CMK (cell line): Measurements from ENCODE around the gene LHFPL2.

Experiments
- DNase-seq: peaks from one replicate; pipeline ENCODE4 v3.0.0-alpha.2; 2010; ENCODE audit warnings: low read depth

LHFPL2 gene

DNA sequence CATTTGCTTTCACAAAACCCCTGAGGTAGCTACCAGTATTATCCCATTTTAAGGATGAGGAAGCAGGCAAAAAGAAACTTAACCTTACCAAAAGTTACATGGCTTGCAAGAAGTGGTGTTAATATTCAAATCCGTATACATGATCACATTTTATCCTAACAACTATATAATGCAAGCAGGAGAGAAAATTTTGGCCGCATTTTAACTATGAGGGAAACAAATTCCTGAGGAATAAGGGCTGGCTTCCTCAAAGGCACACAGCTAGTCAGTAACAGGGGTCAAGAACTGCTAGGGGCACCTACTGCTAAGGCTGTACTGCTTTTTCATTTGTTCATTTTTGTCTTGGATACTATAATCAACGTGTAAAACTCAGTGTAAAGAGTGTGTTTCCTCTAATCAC, 81.0 kb downstream of the LHFPL2 start:
- no peak for DNase-seq

DNA sequence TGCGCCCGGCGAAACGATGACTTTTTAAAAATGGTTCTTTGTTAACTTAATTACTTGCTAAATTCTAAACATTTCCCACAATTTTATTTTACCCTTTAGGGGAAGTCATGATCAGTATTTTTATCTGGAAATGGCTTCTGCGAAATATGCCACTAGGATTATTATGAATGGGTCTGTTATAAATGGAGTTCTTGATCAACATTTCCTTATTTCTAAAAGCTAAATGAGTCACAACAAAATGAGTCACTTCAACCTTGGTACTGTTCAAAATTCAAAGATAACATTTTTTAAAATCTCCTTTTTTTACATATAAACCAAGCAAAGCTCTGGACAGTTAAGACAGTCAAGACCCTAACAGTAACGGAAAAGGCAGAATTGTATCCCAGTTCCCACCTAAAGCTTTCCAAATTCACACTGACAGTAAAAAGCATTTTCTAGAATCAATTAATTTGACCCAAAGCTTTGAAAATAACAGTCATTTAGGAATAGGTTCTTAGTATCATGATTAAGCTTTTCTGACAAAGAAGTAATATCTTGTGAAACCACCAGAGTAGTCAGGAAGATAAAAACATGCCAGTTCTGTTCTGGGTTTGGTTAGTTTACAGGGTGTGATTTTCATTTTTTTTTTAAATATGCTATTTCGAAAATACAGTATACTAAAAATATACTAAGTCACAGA, 81.7 kb downstream of the LHFPL2 start:
- no peak for DNase-seq

DNA sequence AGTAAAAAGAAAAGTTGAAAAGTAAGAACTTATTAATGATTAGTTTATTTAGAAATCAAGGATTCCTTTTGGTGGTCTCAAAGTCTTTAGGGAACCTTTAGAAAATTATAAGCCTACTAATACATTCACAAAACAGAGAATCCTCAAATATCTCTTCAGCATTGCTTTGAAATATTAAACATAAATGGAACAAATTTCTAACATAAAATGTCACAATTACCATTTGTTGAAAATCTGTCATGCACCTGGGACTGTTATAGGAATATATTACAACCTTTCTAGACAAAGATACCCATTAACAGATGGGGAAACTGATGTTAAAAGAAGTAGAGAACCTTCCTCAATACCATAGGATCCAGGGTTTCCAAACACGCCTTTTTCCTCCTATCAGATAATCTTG, 83.2 kb downstream of the LHFPL2 start:
- DNase-seq, result no peak

DNA sequence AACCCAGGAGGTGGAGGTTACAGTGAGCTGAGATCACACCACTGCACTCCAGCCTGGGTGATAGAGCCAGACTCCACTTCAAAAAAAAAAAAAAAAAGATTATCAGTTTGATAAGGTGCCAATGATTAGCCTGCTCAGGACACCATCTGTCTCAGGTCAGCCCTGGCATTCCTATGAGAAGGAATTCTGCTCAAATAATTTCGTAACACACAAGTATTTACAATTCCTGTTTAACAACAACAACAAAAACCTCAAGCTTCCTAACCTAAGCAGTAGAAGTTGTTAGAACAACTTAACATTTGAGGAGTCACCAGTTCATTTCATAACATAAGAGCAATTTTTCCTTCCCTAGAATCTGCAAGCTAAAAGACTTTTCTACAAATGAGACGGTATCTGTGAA, 85.0 kb downstream of the LHFPL2 start:
- DNase-seq, result no peak

DNA sequence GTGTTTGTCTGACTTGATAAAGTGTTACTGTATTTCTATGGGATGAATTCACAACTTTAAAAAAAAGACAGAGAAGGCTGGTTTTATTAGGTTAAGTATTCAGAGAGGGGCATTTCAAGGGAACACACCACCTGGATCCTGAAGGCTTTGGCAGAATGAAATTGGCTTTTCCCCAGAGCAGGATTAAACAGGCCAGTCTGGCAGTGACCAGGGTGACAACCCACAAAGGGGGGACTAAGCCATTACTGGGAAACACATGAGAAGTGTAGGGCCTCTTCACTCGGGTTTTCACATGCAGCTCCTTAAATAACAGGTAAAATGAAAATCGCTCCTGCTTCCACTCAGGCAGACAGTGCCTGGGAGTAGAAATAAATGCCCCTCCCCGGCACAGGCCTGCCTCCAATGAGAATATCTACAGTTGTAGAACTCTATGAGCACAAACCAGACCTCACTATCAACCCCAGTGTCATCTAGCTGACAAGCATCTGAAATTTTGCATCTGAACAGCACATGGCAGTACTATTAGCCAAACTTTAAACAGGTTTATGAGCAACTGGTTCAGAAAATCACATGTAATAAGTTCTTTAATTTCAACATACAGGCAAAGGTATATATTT, 85.8 kb downstream of the LHFPL2 start:
- DNase-seq, result no peak

DNA sequence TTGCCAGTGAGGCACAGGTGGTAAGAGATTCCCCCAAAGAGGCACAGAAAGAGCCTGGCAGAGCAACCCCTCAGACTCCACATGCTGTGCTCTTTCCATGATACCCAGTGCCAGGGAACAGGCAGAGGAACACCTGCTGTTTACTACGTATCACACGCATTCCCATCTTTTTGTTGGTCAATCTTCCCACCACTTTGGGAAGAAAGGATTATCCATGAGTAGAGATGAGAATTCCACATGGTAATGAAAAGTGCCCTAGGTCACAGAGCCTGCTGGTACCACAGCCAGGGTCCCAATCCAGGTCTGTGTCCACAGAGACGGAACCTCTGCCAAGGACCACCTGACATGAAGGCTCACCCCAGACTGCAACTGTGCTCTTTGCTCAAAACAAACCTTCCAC, 86.6 kb downstream of the LHFPL2 start:
- no peak for DNase-seq

DNA sequence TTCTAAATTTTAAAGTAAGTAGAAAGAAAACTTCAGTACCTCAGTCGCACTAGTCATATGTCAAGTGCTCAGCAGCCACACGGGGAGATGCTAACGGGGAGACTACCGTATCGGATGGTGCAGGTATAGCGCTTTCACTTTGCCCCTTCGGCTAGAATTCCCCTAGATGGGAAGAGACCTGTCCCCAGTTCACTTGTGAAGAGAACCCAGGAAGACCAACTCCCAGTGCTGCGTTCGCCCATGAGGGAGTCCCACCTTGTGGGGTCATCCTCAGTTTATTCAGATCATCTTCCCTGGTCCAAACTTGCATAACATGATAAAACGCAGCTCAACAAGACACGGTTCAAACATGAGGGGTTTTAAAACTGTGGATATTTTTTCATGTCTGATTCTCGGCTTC, 87.3 kb downstream of the LHFPL2 start:
- DNase-seq, result no peak

DNA sequence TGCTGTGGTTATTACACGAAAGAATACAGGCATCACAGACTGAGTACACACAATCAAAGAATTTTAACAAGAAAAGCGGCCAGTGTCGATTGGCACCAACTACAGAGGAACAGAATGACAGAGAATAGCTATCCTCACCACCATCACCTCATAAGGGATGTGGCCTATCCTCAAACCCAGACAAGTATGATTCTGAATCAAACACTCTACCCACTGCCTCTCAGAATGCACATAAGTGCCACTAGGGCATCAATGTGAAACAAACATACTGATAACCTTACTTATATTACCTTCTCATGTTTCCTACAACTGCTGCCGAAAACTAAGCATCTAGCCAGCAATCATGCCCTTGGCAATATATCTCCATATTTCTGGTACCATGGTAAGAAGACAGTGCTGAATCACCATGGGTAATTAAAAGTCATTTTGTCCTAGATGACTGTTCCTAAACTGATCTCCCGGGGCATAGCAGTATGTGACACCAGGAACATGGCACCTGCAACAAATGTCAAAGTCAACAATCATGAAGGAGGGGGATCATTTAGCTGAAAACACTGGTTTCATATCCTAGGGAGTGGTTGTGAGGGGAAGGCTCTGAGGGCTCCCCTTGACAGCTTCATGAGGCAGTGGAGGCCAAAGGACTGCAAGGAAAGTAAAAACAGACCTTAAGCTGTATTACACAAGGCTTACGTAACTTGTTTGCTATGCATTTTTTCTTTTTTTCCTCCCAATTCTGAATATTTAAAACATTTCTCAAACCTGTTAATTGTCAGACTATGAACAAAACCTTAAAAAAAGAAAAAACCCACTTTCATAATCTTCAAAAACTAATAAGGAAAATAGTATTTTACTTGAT, 88.3 kb downstream of the LHFPL2 start:
- no peak for DNase-seq

DNA sequence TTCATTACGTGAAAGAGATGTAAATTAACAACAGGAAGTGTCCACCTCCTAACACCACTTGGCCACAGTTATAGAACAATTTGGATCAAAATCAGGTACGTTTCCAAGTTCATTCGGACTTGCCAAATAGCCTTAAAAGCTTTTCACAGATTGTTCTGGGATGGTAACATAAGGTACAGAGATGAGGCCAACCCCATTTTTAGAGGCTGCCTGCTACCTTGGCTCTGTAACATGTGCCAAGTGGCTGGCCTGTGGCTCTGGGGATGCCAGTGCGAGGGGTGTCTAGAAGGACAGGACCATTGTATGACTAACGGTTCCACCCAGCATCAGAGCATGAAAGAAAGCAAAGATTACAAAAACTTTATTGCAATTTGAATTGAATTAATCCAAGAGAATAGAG, 91.0 kb downstream of the LHFPL2 start:
- DNase-seq, result no peak

DNA sequence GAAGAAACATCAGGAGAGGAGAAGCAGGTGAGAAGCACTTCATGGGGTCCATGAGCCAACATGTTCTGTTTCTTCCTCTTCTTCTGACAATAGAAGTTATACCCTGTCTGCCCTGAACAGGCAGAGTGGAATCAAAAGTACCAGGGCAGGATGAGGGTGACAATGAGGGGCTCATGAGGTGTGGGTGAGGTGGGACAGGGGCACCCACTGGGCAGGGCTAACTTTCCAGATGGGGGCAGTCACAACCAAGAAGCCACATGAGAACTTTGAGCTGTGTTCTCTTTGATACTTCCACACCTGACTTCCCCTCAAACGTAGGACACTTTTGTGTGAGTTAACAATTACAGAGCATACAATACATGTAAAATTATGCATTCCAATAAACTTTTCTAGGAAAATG, 92.7 kb downstream of the LHFPL2 start:
- DNase-seq, result no peak

DNA sequence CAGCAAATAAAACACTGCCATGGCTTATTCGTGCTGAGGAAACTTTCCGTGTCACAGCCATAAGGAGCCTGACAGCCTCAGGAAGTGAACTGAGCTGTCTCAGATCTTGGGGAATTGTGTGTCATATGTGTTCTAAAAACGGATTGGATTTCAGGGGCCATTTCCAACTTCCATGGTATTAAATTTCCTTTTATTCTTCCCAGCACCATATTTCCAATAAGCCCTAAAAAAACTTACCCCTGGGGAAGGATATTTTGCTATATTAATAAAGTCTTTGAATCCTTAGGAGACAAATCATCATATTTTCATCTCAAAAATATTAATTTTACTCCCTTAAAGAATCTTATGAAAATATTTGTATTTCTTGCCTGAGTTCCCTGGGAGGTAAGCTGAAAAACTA, 93.9 kb downstream of the LHFPL2 start:
- DNase-seq, result no peak

DNA sequence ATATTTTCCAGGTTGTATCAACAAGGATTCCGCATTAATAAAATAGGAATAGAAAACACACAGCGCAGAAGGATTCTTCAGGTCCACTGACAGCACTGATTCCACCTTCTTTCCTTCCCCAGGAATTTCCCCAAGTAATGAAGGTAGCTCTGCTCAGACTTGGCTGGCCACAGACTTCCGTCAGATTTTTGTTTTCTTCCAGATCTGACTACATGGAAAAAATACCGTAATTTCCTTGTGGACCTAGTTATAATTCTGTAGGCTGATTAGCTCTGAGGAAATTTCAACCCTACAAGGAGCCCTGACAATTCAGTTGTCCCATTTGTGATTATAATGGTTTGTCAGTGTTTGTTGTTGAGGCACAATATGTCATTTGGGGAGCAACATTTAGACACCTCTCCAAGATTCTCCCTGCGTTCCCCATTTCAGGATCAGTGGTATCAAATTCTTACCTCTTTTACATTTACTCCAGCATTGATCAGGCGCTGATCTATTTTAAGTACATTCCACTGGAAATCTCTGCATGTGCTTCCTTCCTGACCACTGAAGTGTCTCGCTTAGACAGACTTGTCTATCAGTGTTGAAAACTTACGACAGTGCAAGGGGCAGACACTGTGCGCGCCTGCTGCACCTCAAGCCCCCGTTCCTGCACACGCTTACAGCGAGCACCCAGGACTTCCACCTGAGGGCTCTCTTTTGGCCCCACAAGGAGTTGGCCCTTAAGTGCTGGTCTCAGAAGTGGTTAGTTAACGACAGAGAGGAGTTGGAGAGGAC, 94.8 kb downstream of the LHFPL2 start:
- no peak for DNase-seq

DNA sequence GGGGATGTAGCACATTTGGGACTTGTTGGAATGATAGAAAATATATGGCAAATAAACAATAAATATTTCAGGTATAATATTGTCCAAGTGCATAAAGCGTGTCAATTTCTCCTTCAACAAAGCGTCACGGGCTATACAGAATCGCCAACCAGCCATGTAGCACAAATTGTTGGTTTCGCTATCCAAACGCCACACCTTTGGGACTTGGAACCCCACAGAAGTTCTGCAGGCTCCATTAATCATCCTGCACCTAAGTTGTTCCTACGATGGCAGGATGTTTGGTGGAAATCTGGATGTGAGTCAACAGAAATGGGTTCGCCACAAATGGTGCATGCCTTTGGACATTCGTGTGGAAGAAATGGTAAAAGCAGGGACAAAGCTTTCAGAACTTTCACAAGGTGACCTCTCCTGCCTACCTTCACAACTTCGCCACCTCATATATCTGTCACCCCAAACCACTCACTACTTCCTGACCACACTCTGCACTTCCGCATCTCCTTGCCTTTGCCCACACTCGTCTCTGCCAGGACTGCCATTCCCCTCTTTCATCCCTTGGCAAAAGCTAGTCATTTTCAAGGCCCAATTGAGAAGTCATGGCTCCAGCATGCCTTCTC, 95.7 kb downstream of the LHFPL2 start:
- no peak for DNase-seq

DNA sequence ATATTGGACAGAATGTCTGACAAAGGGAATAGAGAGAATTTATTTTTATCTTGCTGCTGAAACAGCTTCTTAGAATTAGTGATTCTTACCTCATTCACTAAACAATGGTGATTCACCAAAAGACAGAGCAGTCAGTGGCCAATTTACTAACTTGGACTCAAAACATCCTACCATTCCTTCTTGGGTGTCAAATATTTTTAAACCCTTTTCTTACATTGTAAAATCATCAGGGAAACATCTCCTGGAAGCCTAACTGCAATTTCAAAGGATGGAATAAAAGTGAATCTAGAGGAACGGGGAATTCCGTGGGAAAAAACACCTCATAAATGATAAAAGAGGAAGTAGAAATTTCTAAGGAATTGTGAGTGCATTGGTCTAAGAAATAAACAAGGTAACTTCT, 97.7 kb downstream of the LHFPL2 start:
- no peak for DNase-seq

DNA sequence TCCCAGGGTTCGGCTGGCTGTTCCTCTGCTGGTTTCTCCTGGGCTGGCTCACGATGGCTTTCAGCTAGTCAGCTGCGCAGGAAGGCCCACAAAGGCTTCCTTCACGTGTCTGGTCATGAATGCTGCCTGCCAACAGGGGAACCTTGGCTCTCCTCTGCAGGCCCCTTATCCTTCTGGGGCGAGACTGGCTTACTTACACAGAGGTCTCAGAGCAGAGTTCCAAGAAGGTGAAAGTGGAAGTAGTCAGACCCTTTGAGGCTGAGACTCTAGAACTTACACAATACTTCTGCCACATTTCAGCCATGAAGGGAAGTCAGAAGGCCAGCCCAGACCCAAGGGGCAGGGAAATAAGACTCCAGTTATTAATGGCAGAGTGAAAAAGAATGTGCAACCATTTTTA, 99.5 kb downstream of the LHFPL2 start:
- no peak for DNase-seq

DNA sequence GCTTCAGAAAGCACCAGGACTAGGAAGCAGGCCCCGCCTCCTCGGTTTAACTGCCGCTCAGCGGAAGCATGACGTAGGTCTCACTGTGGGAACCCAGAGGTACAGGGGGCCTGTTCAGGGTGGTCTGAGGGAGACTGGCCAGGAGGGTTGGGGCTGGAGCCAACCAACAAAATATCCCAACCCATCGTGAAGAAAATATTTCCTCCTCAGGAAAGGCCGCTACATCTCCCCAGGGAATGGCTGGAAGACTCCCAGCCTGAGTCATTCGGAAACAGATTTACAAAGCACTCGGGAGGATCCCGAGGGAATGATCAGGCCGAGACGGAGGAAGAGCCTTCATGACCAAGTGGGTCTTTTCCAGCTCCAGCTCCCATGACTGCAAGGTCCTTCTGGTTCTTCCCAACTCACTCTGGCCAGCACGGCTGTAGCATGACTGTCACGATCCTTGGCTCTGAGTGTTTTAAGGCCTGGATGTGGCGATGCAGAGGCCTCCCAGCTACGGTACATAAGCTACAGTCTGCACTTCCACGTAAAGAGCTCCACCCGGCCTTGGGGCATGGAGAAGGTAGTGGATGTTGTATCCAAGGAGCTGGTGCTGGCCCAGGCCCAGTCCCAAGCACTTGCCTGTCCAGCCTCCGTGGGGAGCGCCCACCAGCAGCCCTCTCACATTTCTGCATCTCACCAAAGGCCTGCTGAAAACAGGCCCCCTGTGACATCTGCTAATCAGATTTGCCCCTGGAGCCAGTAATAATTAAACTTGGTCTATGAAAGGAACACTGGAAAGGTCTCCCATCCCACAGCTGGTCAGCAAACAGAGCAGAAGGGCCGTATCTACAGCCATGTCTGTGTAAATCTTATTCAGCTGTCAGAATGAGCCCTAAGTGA, 100.6 kb downstream of the LHFPL2 start:
- no peak for DNase-seq

DNA sequence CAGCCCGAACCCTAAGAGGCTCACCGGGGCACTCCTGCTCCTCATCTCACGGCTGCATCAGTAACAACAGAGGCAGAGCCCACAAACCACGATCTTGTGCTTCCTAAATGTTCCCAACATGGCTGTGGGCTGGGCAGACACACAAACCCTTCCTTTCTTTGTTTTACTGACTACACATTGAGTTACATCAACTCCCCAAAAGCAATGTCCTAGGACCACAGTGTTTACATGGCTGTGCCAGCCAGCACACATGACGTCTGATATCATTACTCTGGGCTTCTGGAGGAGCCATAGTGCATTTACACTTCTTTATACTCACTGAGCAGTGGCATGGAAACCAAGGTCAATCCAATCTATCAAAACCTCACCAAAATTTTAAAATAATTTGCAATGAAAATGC, 101.4 kb downstream of the LHFPL2 start:
- no peak for DNase-seq

DNA sequence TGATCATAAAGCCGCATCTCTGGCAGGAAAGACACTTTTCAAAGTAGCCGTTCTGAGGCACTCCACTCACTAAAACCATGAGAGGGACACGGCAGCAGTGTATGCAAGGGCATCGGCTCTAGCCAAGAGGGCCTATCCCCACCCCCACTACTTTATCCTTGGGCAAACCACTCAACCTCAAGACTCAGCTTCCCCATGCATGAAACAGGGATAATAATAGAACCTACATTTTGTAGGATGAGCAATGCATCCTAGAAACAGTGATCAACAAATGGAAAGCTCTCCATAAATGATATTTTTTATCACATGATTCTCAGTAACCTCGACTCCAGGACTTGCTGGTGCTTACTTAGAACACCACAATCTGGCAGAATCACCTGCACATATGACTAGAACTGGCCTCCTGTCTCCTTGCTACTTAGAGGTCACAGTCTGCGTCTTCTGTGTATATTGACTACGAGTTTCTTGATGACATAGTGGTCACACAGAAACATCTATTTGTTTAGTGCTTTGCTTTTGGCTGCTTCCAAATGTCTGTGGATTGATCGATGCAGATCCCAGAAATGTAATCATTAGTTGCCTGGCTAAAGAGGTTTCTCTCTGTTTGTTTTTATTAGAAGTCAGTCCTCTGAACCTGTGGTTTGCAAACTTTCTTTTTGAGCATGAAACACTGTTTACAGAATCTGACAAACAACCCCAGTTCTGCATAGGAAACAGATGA, 102.1 kb downstream of the LHFPL2 start:
- DNase-seq, result no peak

DNA sequence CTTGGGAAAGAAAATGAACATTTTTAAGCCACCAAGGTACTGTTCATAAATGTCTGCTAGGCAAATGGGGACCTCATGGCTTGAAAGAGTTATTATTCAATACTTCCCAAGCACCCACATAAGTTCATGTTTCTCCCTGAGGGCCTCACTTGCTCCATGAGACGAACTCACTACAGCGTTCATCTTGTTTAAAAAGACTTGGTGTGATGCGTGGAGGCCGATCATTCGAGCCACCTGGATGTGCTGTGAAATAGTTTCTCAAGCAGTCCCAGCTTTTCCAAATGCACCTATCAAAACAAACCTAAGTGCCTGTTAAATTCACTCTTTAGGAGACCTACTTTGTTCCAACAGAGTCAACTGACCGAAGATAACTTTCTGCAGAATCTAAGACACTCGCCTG, 103.2 kb downstream of the LHFPL2 start:
- DNase-seq, result no peak

DNA sequence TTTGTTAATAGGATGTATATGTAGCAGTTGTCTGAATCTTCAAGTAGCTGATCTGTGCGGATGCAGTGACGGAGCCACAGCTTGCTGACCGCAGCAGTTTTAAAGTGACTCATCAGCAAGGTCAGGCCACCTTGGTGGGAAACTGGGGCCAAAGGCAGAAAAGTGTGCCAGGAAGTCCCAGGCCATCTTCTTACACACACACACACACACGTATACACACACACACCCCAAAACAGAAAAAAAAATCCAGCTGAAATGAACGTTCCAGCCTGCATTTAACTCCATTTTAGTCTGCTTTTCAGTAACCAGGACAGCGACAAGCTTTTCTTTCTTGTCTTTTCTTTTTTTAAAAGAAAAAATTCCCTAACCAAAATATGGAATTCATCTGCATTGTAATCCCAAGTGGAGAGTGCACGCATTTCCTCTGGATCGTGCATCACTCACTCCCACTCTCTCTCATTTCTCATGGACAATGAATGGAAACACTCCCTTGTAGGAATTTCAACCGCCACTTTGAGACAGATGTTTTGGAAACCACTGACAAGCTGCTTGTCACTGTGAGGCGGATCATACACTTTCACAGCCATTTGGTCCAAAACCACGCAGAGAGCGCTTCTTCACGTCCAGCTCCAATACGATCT, 103.9 kb downstream of the LHFPL2 start:
- no peak for DNase-seq
